ENCODE results near the gene KRT6C.

DNA sequence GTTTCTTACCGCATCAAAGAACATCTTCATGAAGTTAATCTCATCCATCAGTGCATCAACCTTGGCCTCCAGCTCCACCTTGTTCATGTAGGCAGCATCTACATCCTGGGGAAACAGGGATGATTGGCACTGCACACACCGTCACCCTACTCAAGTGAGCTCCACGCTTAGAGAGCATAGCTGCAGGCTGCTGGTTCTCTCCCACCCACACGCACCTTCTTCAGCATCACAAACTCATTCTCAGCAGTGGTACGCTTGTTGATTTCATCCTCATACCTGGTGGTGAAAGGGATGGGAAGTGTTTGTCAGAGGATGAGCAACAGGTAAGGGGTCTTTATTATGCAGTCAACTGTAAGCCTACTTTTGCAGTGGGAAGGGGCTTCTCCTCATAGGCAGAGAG lies 44.3 kb upstream of the KRT6C start:
- TF ChIP-seq CTCF (IDR thresholded peaks at IDR 0.05; ENCODE audit: insufficient read depth, low read length, poor library complexity, severe bottlenecking) (no peak), EZH2phosphoT487 (conservative IDR thresholded peaks at IDR 0.05; ENCODE audit: low read length) (no peak)
